H1 (cell line): ENCODE data around the gene SLC18A3. TPM values are rescaled to one million over a fixed set of nuclear protein-coding genes. Genes with fewer than 3 reads are reported as not detected.

Source experiments
- CTCF ChIA-PET: fragments of 300-600 bp; sonication (Branson Sonifier 250); formaldehyde crosslinking; loops from one replicate; lab custom pipeline; 2021; ENCODE audit not compliant: partially characterized antibody; lab: Charles Lee
- POLR2A ChIA-PET: fragments of 300-600 bp; sonication (Branson Sonifier 250); formaldehyde crosslinking; loops from one replicate; lab custom pipeline; 2021; ENCODE audit warnings: inconsistent platforms; ENCODE audit not compliant: partially characterized antibody; lab: Charles Lee
- DNase-seq, 2 experiments: peaks; one replicate each; pipeline versions ENCODE4 v3.0.0 to v3.0.0-alpha.2; 2010 to 2022; ENCODE audit warnings: low spot score in 2 of 2, low read depth in 1 of 2, mixed read lengths in 1 of 2
- FAIRE-seq: peaks from 2 replicates; lab custom pipeline; 2011; peaks lifted over from hg19 to GRCh38; lab: Jason Lieb, UNC
- H2AFZ ChIP-seq: 2 replicates; pipeline ENCODE4 v1.8.1; 2012; ENCODE audit warnings: low read length, inconsistent platforms
- H2AK5ac ChIP-seq: 2 replicates; pipeline ENCODE4 v1.6.1; 2013; ENCODE audit warnings: low read depth, low read length
- H2BK120ac ChIP-seq: replicated peaks from 2 replicates; pipeline ENCODE3; 2013; ENCODE audit warnings: low read depth, low read length, inconsistent platforms
- H2BK12ac ChIP-seq: 2 replicates; pipeline ENCODE4 v1.6.1; 2013; ENCODE audit warnings: low read depth, low read length
- H2BK15ac ChIP-seq: 2 replicates; pipeline ENCODE4 v1.6.1; 2013; ENCODE audit warnings: low read length
- H2BK20ac ChIP-seq: 2 replicates; pipeline ENCODE4 v1.6.1; 2013; ENCODE audit warnings: low read length
- H2BK5ac ChIP-seq: 2 replicates; pipeline ENCODE4 v1.6.1; 2013; ENCODE audit warnings: low read depth, low read length
- H3K14ac ChIP-seq: 2 replicates; pipeline ENCODE4 v1.6.1; 2013; ENCODE audit warnings: inconsistent platforms; ENCODE audit not compliant: insufficient read length
- H3K18ac ChIP-seq: 2 replicates; pipeline ENCODE4 v1.6.1; 2013; ENCODE audit warnings: low read length; ENCODE audit errors: extremely low read depth
- H3K23ac ChIP-seq: 2 replicates; pipeline ENCODE4 v1.6.1; 2013; ENCODE audit warnings: inconsistent platforms; ENCODE audit not compliant: insufficient read length
- H3K23me2 ChIP-seq: 2 replicates; pipeline ENCODE4 v1.6.1; 2013; ENCODE audit warnings: low read depth, low read length
- H3K27ac ChIP-seq: 2 replicates; pipeline ENCODE4 v1.6.1; 2011; ENCODE audit warnings: low read depth, low read length, inconsistent platforms
- H3K27me3 ChIP-seq, 4 experiments: replicated peaks in 1 of 4; 1 replicate in 1 of 4; 2 replicates in 3 of 4; pipeline versions ENCODE4 v1.6.1 to v1.8.1; 2011 to 2013; ENCODE audit warnings: low read length in 3 of 4, mild to moderate bottlenecking in 3 of 4, inconsistent platforms in 2 of 4, mixed read lengths in 2 of 4, moderate library complexity in 1 of 4; ENCODE audit not compliant: control insufficient read depth in 3 of 4, insufficient read depth in 3 of 4; ENCODE audit errors: extremely low read depth in 1 of 4
- H3K36me3 ChIP-seq, 4 experiments: 2 replicates each; pipeline versions ENCODE4 v1.6.1 to v1.8.1; 2011 to 2013; ENCODE audit warnings: mild to moderate bottlenecking in 4 of 4, low read length in 3 of 4, moderate library complexity in 2 of 4, control low read depth in 1 of 4, inconsistent platforms in 1 of 4; ENCODE audit not compliant: insufficient read depth in 4 of 4, control insufficient read depth in 2 of 4
- H3K4ac ChIP-seq: replicated peaks from 2 replicates; pipeline ENCODE3; 2013; ENCODE audit warnings: low read length, low read depth, mixed read lengths, inconsistent platforms; ENCODE audit not compliant: insufficient read length
- H3K4me1 ChIP-seq, 4 experiments: replicated peaks in 1 of 4; 1 replicate in 1 of 4; 2 replicates in 3 of 4; pipeline versions ENCODE4 v1.6.1 to v1.8.1; 2011 to 2013; ENCODE audit warnings: low read length in 3 of 4, inconsistent platforms in 2 of 4, mixed read lengths in 1 of 4; ENCODE audit not compliant: insufficient read depth in 4 of 4, control insufficient read depth in 3 of 4
- H3K4me2 ChIP-seq, 2 experiments: 2 replicates each; pipeline versions ENCODE4 v1.6.1 to v1.8.1; 2011 to 2013; ENCODE audit warnings: low read depth in 2 of 2, low read length in 2 of 2, control low read depth in 1 of 2, inconsistent platforms in 1 of 2, mild to moderate bottlenecking in 1 of 2; ENCODE audit not compliant: insufficient read depth in 1 of 2
- H3K4me3 ChIP-seq, 4 experiments: fragments of 200-600, 300-600 bp in 1 of 4; sonication (generic), shearing (Covaris generic), sonication (Bioruptor Twin) in 1 of 4; 2 replicates each; pipeline versions ENCODE4 v1.5.1 to v1.8.1; 2011 to 2016; ENCODE audit warnings: low read length in 4 of 4, low read depth in 3 of 4, control low read depth in 2 of 4, inconsistent platforms in 2 of 4, mild to moderate bottlenecking in 2 of 4, mixed read lengths in 1 of 4, moderate library complexity in 1 of 4; ENCODE audit not compliant: insufficient read depth in 2 of 4; ENCODE audit errors: extremely low read depth in 1 of 4
- H3K56ac ChIP-seq: replicated peaks from 2 replicates; pipeline ENCODE3; 2013; ENCODE audit warnings: low read depth, mild to moderate bottlenecking, mixed read lengths, low read length, inconsistent platforms; ENCODE audit not compliant: insufficient read length
- H3K79me1 ChIP-seq: 2 replicates; pipeline ENCODE4 v1.6.1; 2013; ENCODE audit warnings: low read depth, low read length, control low read depth
- H3K79me2 ChIP-seq, 2 experiments: 2 replicates each; pipeline versions ENCODE4 v1.6.1 to v1.8.1; 2012 to 2013; ENCODE audit warnings: low read length in 2 of 2, mild to moderate bottlenecking in 2 of 2, inconsistent platforms in 1 of 2; ENCODE audit not compliant: insufficient read depth in 2 of 2, control insufficient read depth in 1 of 2
- H3K9ac ChIP-seq, 4 experiments: replicated peaks in 1 of 4; 1 replicate in 1 of 4; 2 replicates in 3 of 4; pipeline versions ENCODE4 v1.6.1 to v1.8.1; 2011 to 2013; ENCODE audit warnings: low read depth in 3 of 4, low read length in 3 of 4, control low read depth in 2 of 4, mild to moderate bottlenecking in 2 of 4, moderate library complexity in 2 of 4, inconsistent platforms in 1 of 4; ENCODE audit errors: extremely low read depth in 1 of 4
- H3K9me3 ChIP-seq, 2 experiments: 2 replicates each; pipeline versions ENCODE4 v1.6.1 to v1.8.1; 2012 to 2013; ENCODE audit warnings: mild to moderate bottlenecking in 2 of 2, moderate library complexity in 2 of 2, control low read depth in 1 of 2, inconsistent platforms in 1 of 2, low read depth in 1 of 2, low read length in 1 of 2, mixed read lengths in 1 of 2; ENCODE audit not compliant: insufficient read depth in 2 of 2
- H4K20me1 ChIP-seq, 2 experiments: replicated peaks in 1 of 2; 2 replicates each; pipeline versions ENCODE3 to v1.8.1; 2011 to 2013; ENCODE audit warnings: inconsistent platforms in 2 of 2, low read length in 2 of 2, mild to moderate bottlenecking in 1 of 2; ENCODE audit not compliant: insufficient read depth in 2 of 2, control insufficient read depth in 1 of 2
- H4K5ac ChIP-seq: 2 replicates; pipeline ENCODE4 v1.6.1; 2013; ENCODE audit warnings: low read length, low read depth, mixed read lengths, inconsistent platforms; ENCODE audit not compliant: insufficient read length
- H4K8ac ChIP-seq: 2 replicates; pipeline ENCODE4 v1.8.0; 2013; ENCODE audit warnings: mild to moderate bottlenecking, moderate library complexity, low read length, inconsistent platforms; ENCODE audit not compliant: insufficient read depth; ENCODE audit errors: extremely low read depth
- H4K91ac ChIP-seq: replicated peaks from 2 replicates; pipeline ENCODE3; 2013; ENCODE audit warnings: low read length, mixed read lengths, inconsistent platforms; ENCODE audit not compliant: insufficient read length
- ATF3 ChIP-seq: IDR thresholded peaks from 2 replicates; pipeline ENCODE4 v1.6.1; 2011; ENCODE audit warnings: low read depth, mild to moderate bottlenecking, low read length; ENCODE audit not compliant: insufficient read depth
- TAF1 ChIP-seq: IDR thresholded peaks from 2 replicates; pipeline ENCODE4 v1.6.1; 2011; ENCODE audit warnings: mild to moderate bottlenecking, low read depth, low read length
- TCF12 ChIP-seq: IDR thresholded peaks from 2 replicates; pipeline ENCODE4 v1.6.1; 2011; ENCODE audit warnings: low read depth, mild to moderate bottlenecking, low read length
- polyA plus RNA-seq, 7 experiments: library from polyadenylated mRNA; depleted of rRNA in 3 of 7; stranded (reverse) in 5 of 7; unstranded in 2 of 7; fragments of >200 nt in 5 of 7; fragments of 200-250 nt in 2 of 7; gene quantifications; 1 replicate in 5 of 7; 2 replicates in 1 of 7; 4 replicates in 1 of 7; pipeline versions ENCODE4 v1.2.1 to v1.2.3, GENCODE V29; 2011 to 2013; ENCODE audit warnings: missing spikeins in 2 of 7, mixed read lengths in 2 of 7
- total RNA-seq: library from RNA; stranded (reverse); fragmentation: NEBNext Ultra II Directional; extraction: Animal tissue kit (Norgen Biotek cat#: 25700); gene quantifications from 2 replicates; pipeline ENCODE4 v1.2.1, GENCODE V29; 2021

The SLC18A3 gene
- total and polyA plus RNA-seq, 2 of the 8 experiments (the other 6 are each of a cell fraction or from before 2014, with no cell fraction given) = 0.17 TPM; not detected in 1

- H4K91ac ChIP-seq = no peak overlapping the region
- H3K23me2 ChIP-seq = no peaks in the 10 kb centered on the region
- no peak overlapping the region for H4K8ac ChIP-seq
- H3K4ac ChIP-seq = no peak overlapping the region
- ChIA-PET POLR2A (no interaction called here), CTCF (no interaction called here)
- H3K9me3 ChIP-seq = no peaks in the 10 kb centered on the region
- no peak overlapping the region for H3K27ac ChIP-seq
- no peak overlapping the region for H2BK20ac ChIP-seq
- H2BK120ac ChIP-seq = no peak overlapping the region
- no peaks in the 10 kb centered on the region for H3K79me1 ChIP-seq
- no peaks in the 10 kb centered on the region for H4K20me1 ChIP-seq
- no peak overlapping the region for H2BK5ac ChIP-seq
- H3K4me1 ChIP-seq = no peaks in the 10 kb centered on the region
- H3K4me2 ChIP-seq = no peak overlapping the region
- no peak overlapping the region for H4K5ac ChIP-seq
- H3K27me3 ChIP-seq = no peaks in the 10 kb centered on the region
- no peak overlapping the region for H3K18ac ChIP-seq
- no peak overlapping the region for H2AK5ac ChIP-seq
- no peak overlapping the region for H2BK12ac ChIP-seq
- H2AFZ ChIP-seq = no peak overlapping the region
- H3K9ac ChIP-seq = no peak overlapping the region
- H3K14ac ChIP-seq = no peak overlapping the region
- H3K23ac ChIP-seq = no peak overlapping the region
- no peaks in the 10 kb centered on the region for H3K79me2 ChIP-seq
- FAIRE-seq (no peak), DNase-seq (no peak)
- H3K4me3 ChIP-seq = no peak overlapping the region
- no peaks in the 10 kb centered on the region for H3K36me3 ChIP-seq
- no peak overlapping the region for H2BK15ac ChIP-seq
- no peak overlapping the region for H3K56ac ChIP-seq
- TF ChIP-seq TCF12 = no peak
- no peak for TF ChIP-seq ATF3
- TF ChIP-seq TAF1 = no peak
Observed at GRCh38 chr10:49585387-49585786, 24.7 kb upstream of the SLC18A3 start.
